ENCODE data around the gene PIGW. TPM values are rescaled to one million over a fixed set of nuclear protein-coding genes. Genes with fewer than 3 reads are reported as not detected.

PIGW gene
- total and polyA plus RNA-seq, 9 of the 15 experiments (the other 6 are each of a cell fraction or from before 2014, with no cell fraction given), result 9.5 to 33.9 (median 21.2) TPM

GRCh38 chr17:36545465-36546417 is 11.0 kb downstream of the PIGW start (continued):
- 0 out of 4 replicates have a peak, but pooled peaks have one; percentile 41 to 46 for TF ChIP-seq TEAD1 (CRISPR knock-in tag; IDR thresholded peaks at IDR 0.05)
- no peak for TF ChIP-seq BMI1 (IDR thresholded peaks at IDR 0.05; ENCODE audit: low read length)
- TF ChIP-seq SIN3B (IDR thresholded peaks at IDR 0.05; ENCODE audit: low read depth), result peak; percentile 80
- TF ChIP-seq TBL1XR1 (IDR thresholded peaks at IDR 0.05; ENCODE audit: low read length in 2 of 2), result peak in 1 of 2 experiments; percentile 52; a peak in 3 of 4 replicates
- TF ChIP-seq PCBP1 (IDR thresholded peaks at IDR 0.05; ENCODE audit: low read depth, low read length, poor library complexity, severe bottlenecking), result peak; percentile 46
- no peak for TF ChIP-seq HDAC6 (IDR thresholded peaks at IDR 0.05; ENCODE audit: low read depth, low read length)
- peak; percentile 85 for TF ChIP-seq CEBPG (CRISPR knock-in tag; IDR thresholded peaks at IDR 0.05)
- TF ChIP-seq CEBPG (tag; conservative IDR thresholded peaks at IDR 0.05 in 1 of 2, IDR thresholded peaks at IDR 0.05 in 1 of 2), result peak; percentile 80 to 86
- TF ChIP-seq HDAC8 (tag; IDR thresholded peaks at IDR 0.05), result 0 out of 2 replicates have a peak, but pooled peaks have one; percentile 31
- peak; percentile 26 for TF ChIP-seq RBM22 (IDR thresholded peaks at IDR 0.05; ENCODE audit: low read depth, low read length, poor library complexity, severe bottlenecking)
- TF ChIP-seq SRF (CRISPR knock-in tag; IDR thresholded peaks at IDR 0.05), result no peak
- TF ChIP-seq ZBTB12 (CRISPR knock-in tag; IDR thresholded peaks at IDR 0.05), result peak; percentile 30; the same call in 1 of the 2 replicates
- 0 out of 2 replicates have a peak, but pooled peaks have one; percentile 26 for TF ChIP-seq SMARCE1 (IDR thresholded peaks at IDR 0.05)
- no peak for TF ChIP-seq EHMT2 (IDR thresholded peaks at IDR 0.05)
- TF ChIP-seq MYC (IDR thresholded peaks at IDR 0.05; ENCODE audit: low read depth, low read length), result peak; percentile 85
- no peak; the same call in 1 of the 2 replicates for TF ChIP-seq MYC (CRISPR knock-in tag; IDR thresholded peaks at IDR 0.05; ENCODE audit: borderline replicate concordance, low read depth)
- TF ChIP-seq TFAP4 (CRISPR knock-in tag; IDR thresholded peaks at IDR 0.05; ENCODE audit: borderline replicate concordance), result peak; percentile 96
- peak; percentile 60 for TF ChIP-seq NCOR1 (IDR thresholded peaks at IDR 0.05)
- TF ChIP-seq PTBP1 (IDR thresholded peaks at IDR 0.05; ENCODE audit: low read depth, low read length), result no peak
- TF ChIP-seq CEBPB (tag; IDR thresholded peaks at IDR 0.05), result peak; percentile 98
- TF ChIP-seq ZNF146 (CRISPR knock-in tag; IDR thresholded peaks at IDR 0.05; ENCODE audit: unreplicated experiment), result peak; percentile 5
- TF ChIP-seq KDM1A (IDR thresholded peaks at IDR 0.05), result peak in 1 of 2 experiments; percentile 97; a peak in 2 of 4 replicates
- TF ChIP-seq EGR1 (conservative IDR thresholded peaks at IDR 0.05), result peak; percentile 24
- TF ChIP-seq HMGN3 (IDR thresholded peaks at IDR 0.05; ENCODE audit: borderline replicate concordance, extremely low read depth, insufficient read length, low read depth, low read length), result peak; percentile 87
- peak in 1 of 2 experiments; percentile 8; a peak in 1 of 4 replicates for TF ChIP-seq RCOR1 (IDR thresholded peaks at IDR 0.05; ENCODE audit: borderline replicate concordance in 1 of 2, low read depth in 2 of 2, low read length in 2 of 2)
- peak; percentile 54 for TF ChIP-seq ATF1 (CRISPR knock-in tag; IDR thresholded peaks at IDR 0.05)
- peak; percentile 70 for TF ChIP-seq ATF1 (tag; IDR thresholded peaks at IDR 0.05)
- TF ChIP-seq NBN (IDR thresholded peaks at IDR 0.05; ENCODE audit: low read depth), result peak; percentile 61; the same call in 1 of the 2 replicates
